Neural cell (in vitro differentiated cells): ENCODE measurements around the gene PLCXD3. TPM values are rescaled to one million over a fixed set of nuclear protein-coding genes. Genes with fewer than 3 reads are reported as not detected.
A peak's percentile ranks its signal among the peaks of the same experiment; 100 is the strongest.

Experiments used
- H2AFZ ChIP-seq: fragments of 200-600, 300-800 bp; sonication (generic), shearing (Covaris generic); 2 replicates; pipeline ENCODE4 v1.6.0; 2014; ENCODE audit warnings: low read depth, mild to moderate bottlenecking, antibody characterized with exemption, low read length, moderate library complexity
- H3F3A ChIP-seq: fragments of 200-600 bp; shearing (Covaris generic); 2 replicates; pipeline ENCODE4 v1.6.1; 2016; ENCODE audit warnings: mild to moderate bottlenecking, moderate library complexity, mixed read lengths, antibody characterized with exemption, low read length; ENCODE audit not compliant: insufficient read depth, poor library complexity, severe bottlenecking
- H3K27ac ChIP-seq: fragments of 200-600, 300-800 bp; sonication (generic), shearing (Covaris generic); 2 replicates; pipeline ENCODE4 v1.5.1; 2014; ENCODE audit warnings: mild to moderate bottlenecking, low read length, moderate library complexity
- H3K27me3 ChIP-seq: fragments of 300-800, 200-600 bp; sonication (generic), shearing (Covaris generic); 2 replicates; pipeline ENCODE4 v1.6.0; 2014; ENCODE audit warnings: mild to moderate bottlenecking, low read depth, low read length, moderate library complexity; ENCODE audit not compliant: insufficient read depth
- H3K36me3 ChIP-seq: fragments of 300-800, 200-600 bp; sonication (generic), shearing (Covaris generic); 2 replicates; pipeline ENCODE4 v1.5.1; 2014; ENCODE audit warnings: mild to moderate bottlenecking, antibody characterized with exemption, low read length, moderate library complexity; ENCODE audit not compliant: insufficient read depth
- H3K4me2 ChIP-seq: fragments of 300-800, 200-600 bp; sonication (generic), shearing (Covaris generic); 2 replicates; pipeline ENCODE4 v1.6.0; 2014; ENCODE audit warnings: mild to moderate bottlenecking, low read length
- H3K4me3 ChIP-seq: fragments of 300-800, 200-600 bp; sonication (generic), shearing (Covaris generic); 2 replicates; pipeline ENCODE4 v1.5.1; 2014; ENCODE audit warnings: mild to moderate bottlenecking, low read length, moderate library complexity
- H3K79me2 ChIP-seq: fragments of 200-600 bp; shearing (Covaris generic); replicated peaks from 2 replicates; pipeline ENCODE4 v1.6.0; 2014; ENCODE audit warnings: mild to moderate bottlenecking, low read length, moderate library complexity; ENCODE audit not compliant: insufficient read depth
- H3K9ac ChIP-seq: fragments of 300-800, 200-600 bp; sonication (generic), shearing (Covaris generic); 2 replicates; pipeline ENCODE4 v1.6.1; 2016; ENCODE audit warnings: mild to moderate bottlenecking, low read length, mixed read lengths
- H3K9me2 ChIP-seq: fragments of 200-600 bp; shearing (Covaris generic); 2 replicates; pipeline ENCODE4 v1.6.1; 2016; ENCODE audit warnings: mild to moderate bottlenecking, low read length, mixed read lengths; ENCODE audit not compliant: insufficient read depth
- H3K9me3 ChIP-seq: fragments of 200-600, 300-800 bp; sonication (generic), shearing (Covaris generic); 2 replicates; pipeline ENCODE4 v1.6.1; 2016; ENCODE audit warnings: mild to moderate bottlenecking, mixed run types, low read length, moderate library complexity, mixed read lengths
- H4K20me1 ChIP-seq: fragments of 200-600 bp; shearing (Covaris generic); 2 replicates; pipeline ENCODE4 v1.6.1; 2016; ENCODE audit warnings: mild to moderate bottlenecking, mixed run types; ENCODE audit not compliant: insufficient read depth
- CTCF ChIP-seq: fragments of 450-650 bp; IDR thresholded peaks from 2 replicates; pipeline ENCODE4 v1.5.1; 2014; ENCODE audit warnings: antibody characterized with exemption, mild to moderate bottlenecking, moderate library complexity; ENCODE audit not compliant: poor library complexity, severe bottlenecking
- EP300 ChIP-seq: fragments of 450-650 bp; conservative IDR thresholded peaks from 2 replicates; pipeline ENCODE4 v1.6.1; 2014; ENCODE audit warnings: antibody characterized with exemption, mild to moderate bottlenecking, moderate library complexity; ENCODE audit not compliant: poor library complexity, severe bottlenecking
- EZH2 ChIP-seq: fragments of 200-600, 300-800 bp; shearing (Covaris generic), sonication (generic); IDR thresholded peaks from 2 replicates; pipeline ENCODE4 v1.6.1; 2014; ENCODE audit warnings: antibody characterized with exemption, low read length, borderline replicate concordance, mild to moderate bottlenecking; ENCODE audit not compliant: insufficient read depth, poor library complexity, severe bottlenecking
- MXI1 ChIP-seq: fragments of 450-650 bp; conservative IDR thresholded peaks from 2 replicates; pipeline ENCODE4 v1.6.1; 2014; ENCODE audit warnings: antibody characterized with exemption, mild to moderate bottlenecking; ENCODE audit not compliant: poor library complexity, severe bottlenecking
- POLR2AphosphoS5 ChIP-seq: IDR thresholded peaks from 2 replicates; pipeline ENCODE4 v1.6.1; 2012
- RAD21 ChIP-seq: fragments of 450-650 bp; conservative IDR thresholded peaks from 2 replicates; pipeline ENCODE4 v1.6.1; 2014; ENCODE audit warnings: antibody characterized with exemption, mild to moderate bottlenecking, moderate library complexity
- REST ChIP-seq: IDR thresholded peaks from 2 replicates; pipeline ENCODE4 v1.6.1; 2012; ENCODE audit warnings: borderline replicate concordance
- SMC3 ChIP-seq: fragments of 450-650 bp; conservative IDR thresholded peaks from 2 replicates; pipeline ENCODE4 v1.6.1; 2014; ENCODE audit warnings: antibody characterized with exemption, mild to moderate bottlenecking, moderate library complexity; ENCODE audit not compliant: poor library complexity
- TAF1 ChIP-seq: IDR thresholded peaks from 2 replicates; pipeline ENCODE4 v1.6.1; 2012; ENCODE audit warnings: low read depth
- polyA plus RNA-seq: library from polyadenylated mRNA; depleted of rRNA; stranded (reverse); fragments of >200 nt; gene quantifications from 2 replicates; pipeline ENCODE4 v1.2.3, GENCODE V29; 2014

PLCXD3 gene
- polyA plus RNA-seq, 1 donor from 2014 or later: 6.6 TPM

- H3K36me3 ChIP-seq: no peaks in the 10 kb centered on the region
- no peaks in the 10 kb centered on the region for H4K20me1 ChIP-seq
- no peaks in the 10 kb centered on the region for H3K9me2 ChIP-seq
- H3K4me3 ChIP-seq: peak overlapping the region; percentile 84
- H3K9me3 ChIP-seq: peaks cover 2% of the 10 kb centered on the region
- H3K27me3 ChIP-seq: peaks cover 66% of the 10 kb centered on the region
- peaks cover 4% of the 10 kb centered on the region for H3F3A ChIP-seq
- no peak overlapping the region for H3K9ac ChIP-seq
- H3K27ac ChIP-seq: no peak overlapping the region
- no peak for TF ChIP-seq EZH2
- TF ChIP-seq EP300: no peak
- TF ChIP-seq RAD21: no peak
- TF ChIP-seq POLR2AphosphoS5: no peak
- no peak for TF ChIP-seq REST
- no peak for TF ChIP-seq MXI1
- TF ChIP-seq TAF1: no peak
- TF ChIP-seq SMC3: no peak
- no peak for TF ChIP-seq CTCF
- no peak overlapping the region for H2AFZ ChIP-seq
- H3K79me2 ChIP-seq: no peaks in the 10 kb centered on the region
- no peak overlapping the region for H3K4me2 ChIP-seq
Observed at GRCh38 chr5:41508696-41509398, 1.6 kb downstream of the PLCXD3 start.

GRCh38 chr5:41508186-41508585 is 2.2 kb downstream of the PLCXD3 start:
- no peaks in the 10 kb centered on the region for H3K9me2 ChIP-seq
- no peak overlapping the region for H2AFZ ChIP-seq
- peak overlapping the region; percentile 84 for H3K4me3 ChIP-seq
- no peak for TF ChIP-seq MXI1
- TF ChIP-seq TAF1: no peak
- no peak for TF ChIP-seq EP300
- no peak for TF ChIP-seq POLR2AphosphoS5
- no peak for TF ChIP-seq RAD21
- no peak for TF ChIP-seq SMC3
- no peak for TF ChIP-seq EZH2
- TF ChIP-seq CTCF: no peak
- no peak for TF ChIP-seq REST
- H3K9me3 ChIP-seq: peaks cover 2% of the 10 kb centered on the region
- H3F3A ChIP-seq: peaks cover 4% of the 10 kb centered on the region
- H3K27me3 ChIP-seq: peaks cover 69% of the 10 kb centered on the region
- no peak overlapping the region for H3K27ac ChIP-seq
- H3K36me3 ChIP-seq: no peaks in the 10 kb centered on the region
- H4K20me1 ChIP-seq: no peaks in the 10 kb centered on the region
- H3K9ac ChIP-seq: no peak overlapping the region
- H3K4me2 ChIP-seq: no peak overlapping the region
- no peaks in the 10 kb centered on the region for H3K79me2 ChIP-seq
